ENCODE measurements around the gene SLC7A4.

DNA sequence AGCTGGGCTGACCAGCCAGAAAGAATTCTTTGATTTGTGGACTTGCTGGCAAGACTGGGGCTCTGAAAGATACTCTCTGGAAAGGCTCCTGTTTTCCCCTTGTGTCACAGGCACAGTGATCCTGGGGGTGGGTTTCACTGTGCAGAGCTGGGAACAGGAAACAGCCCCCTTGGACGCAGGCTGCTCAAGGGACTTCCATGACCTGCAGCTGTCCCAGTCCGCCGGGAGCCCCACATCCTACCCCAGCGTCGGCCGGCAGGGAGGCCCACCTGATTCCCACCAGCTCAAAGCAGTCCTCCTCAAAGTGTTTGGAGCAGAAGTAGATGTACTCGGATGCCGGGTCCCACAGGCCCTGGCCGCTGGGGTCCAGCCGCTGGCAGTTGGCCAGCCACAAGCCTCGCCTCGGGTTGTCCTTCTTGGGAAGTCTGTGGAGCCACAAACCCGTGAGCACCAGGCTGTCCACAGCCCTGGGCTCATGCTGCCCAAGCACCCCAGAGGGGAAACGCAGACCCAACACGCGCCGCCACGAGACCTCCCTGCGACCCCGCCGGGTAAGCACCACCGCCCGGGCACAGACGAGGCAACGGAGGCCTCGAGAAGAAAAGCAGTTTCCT lies 31.3 kb downstream of the SLC7A4 start:
- TF ChIP-seq, protein P1, sequence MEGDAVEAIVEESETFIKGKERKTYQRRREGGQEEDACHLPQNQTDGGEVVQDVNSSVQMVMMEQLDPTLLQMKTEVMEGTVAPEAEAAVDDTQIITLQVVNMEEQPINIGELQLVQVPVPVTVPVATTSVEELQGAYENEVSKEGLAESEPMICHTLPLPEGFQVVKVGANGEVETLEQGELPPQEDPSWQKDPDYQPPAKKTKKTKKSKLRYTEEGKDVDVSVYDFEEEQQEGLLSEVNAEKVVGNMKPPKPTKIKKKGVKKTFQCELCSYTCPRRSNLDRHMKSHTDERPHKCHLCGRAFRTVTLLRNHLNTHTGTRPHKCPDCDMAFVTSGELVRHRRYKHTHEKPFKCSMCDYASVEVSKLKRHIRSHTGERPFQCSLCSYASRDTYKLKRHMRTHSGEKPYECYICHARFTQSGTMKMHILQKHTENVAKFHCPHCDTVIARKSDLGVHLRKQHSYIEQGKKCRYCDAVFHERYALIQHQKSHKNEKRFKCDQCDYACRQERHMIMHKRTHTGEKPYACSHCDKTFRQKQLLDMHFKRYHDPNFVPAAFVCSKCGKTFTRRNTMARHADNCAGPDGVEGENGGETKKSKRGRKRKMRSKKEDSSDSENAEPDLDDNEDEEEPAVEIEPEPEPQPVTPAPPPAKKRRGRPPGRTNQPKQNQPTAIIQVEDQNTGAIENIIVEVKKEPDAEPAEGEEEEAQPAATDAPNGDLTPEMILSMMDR (conservative IDR thresholded peaks at IDR 0.05; ENCODE audit: low read length) = no peak; the same call in 1 of the 2 replicates
- TF ChIP-seq EZH2phosphoT487 (IDR thresholded peaks at IDR 0.05; ENCODE audit: borderline replicate concordance, low read depth, low read length) = no peak

All from OCI-LY7 (cell line).